Activated CD4-positive, alpha-beta T cell treated with anti-CD3 and anti-CD28 coated beads, Interleukin-2, amount 50 U/mL, for 24 hours (primary cell): Measurements from ENCODE around the gene RRP1.

Experiments
- DNase-seq, 2 donors: peaks; one replicate each; pipeline ENCODE4 v3.0.0-alpha.2; 2020; ENCODE audit warnings: low read depth in 1 of 2, low spot score in 1 of 2

RRP1 gene

GRCh38 chr21:43801006-43801783 is 11.8 kb downstream of the RRP1 start:
- DNase-seq = no peak

- DNase-seq = no peak
Measured at GRCh38 chr21:43802713-43803313, 13.4 kb downstream of the RRP1 start.

GRCh38 chr21:43803558-43804300 is 14.4 kb downstream of the RRP1 start:
- DNase-seq = no peak

DNA sequence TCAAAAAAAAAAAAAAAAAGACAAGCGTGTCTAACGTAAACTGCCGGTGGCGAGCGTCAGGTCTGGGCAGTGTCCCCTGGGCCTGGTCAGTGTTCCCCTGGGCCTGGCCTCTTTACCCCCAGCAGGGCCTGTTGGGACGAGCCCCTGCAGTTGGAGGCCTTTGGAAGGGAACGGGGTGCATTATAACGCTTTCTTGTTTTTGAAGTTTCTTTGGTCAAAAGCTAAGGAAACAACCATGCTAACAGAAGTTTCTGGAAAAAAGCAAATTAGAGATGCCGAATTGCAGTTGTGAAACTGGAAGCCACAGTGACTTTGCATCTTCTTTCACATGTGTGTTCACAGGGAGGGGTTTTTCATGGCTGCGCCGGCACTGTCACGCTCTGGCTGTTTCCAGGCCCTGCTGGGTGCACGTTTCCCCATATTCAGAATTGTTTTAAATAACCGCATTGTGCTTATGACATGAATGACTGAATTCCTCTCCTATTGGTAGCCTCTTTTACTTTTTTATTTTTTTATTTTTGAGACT is 16.0 kb downstream of the RRP1 start:
- no peak for DNase-seq

DNA sequence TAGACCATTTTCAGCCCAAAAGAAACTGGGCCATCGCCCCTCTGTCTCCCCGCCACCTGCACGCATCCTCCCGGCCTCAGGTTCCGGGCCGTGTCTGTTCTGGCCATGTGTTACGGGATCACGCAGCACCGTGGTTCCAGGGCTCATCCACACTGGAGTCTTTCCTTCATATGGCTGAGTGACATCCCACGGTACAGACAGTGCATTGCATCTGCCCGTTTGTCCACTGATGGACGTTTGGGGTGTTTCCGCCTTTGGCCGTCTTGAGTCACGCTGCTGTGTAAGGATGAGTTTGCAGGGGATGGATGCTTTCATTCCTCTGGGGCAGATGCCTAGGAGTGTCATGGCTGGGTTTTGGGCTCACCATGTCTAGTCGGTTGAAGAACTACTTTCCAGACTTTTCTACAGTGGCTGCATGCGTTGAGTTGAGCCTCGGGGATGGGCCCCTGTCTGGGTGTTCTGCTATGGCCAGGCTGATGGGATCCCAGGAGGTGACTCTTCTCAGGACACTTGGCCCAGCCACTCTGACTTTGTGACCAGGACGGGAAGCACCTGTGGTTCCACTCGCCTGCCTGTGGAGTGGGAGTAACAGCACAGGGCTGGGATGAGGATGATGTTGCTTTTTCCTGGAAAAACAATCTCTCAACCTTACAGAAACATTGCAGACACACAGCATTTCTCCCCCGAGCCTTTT is 16.8 kb downstream of the RRP1 start:
- no peak for DNase-seq

DNA sequence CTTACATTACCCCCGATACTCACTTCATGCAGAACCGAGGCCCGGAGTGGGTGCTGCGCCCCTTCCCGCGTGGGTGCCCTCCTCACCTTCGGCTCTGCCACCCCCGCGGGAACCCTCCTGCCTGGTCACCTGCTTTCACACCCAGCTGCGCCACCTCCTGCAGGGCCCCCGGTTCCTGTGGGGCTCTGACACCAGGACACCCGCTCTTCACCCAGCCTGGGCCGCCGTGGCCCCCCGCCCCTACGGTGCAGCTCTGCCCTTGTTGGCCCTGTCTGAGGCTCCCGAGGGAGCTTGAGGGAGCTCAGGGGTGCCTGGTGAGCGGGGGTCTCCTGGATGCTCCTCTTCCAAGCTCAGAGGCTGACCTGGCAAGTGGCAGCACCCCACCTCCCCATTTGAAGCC is 19.0 kb downstream of the RRP1 start:
- no peak for DNase-seq

DNA sequence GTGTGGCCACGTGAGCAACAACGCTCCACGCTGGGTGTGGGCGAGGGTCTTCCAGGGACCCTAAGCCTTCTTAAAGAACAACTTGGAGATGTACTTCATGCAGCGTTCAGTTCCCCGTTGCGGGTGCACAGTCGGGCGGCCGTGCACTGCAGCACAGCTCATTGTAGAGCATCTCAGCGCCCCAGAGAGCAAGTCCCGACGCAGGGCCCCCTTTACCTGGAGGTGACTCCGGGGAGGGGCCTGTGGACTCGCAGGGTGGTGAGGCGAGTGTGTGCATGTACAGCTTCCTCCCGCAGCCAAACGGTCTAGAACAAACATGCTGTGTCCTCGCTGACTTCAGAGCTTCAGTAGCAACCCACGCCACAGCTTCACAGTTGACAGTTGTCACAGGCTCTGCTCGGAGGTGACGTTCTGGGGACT is 19.5 kb downstream of the RRP1 start:
- DNase-seq = no peak

DNA sequence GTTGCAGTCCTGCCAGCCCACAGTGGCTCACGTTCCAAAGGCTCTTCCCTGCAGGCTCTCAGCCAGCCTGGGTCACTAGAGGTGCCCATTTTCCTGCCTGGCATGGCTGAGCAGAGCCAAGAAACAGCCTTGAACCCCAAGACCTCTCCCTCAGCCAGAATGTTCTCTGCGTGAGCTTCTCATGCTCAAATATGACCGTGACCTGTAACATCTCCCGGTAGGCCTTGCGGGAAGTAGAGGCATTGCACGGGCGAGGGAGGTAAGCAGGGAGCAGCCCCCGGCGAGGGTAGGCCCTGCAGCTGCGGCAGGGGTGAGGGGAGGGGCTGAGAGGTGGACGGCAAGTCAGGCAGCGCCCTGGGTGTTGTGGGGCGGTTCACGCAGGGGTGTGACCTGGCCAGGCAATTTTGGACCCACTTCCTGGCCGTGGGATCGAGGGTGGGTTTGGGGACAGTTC is 20.0 kb downstream of the RRP1 start:
- no peak for DNase-seq

GRCh38 chr21:43809853-43810504 is 20.6 kb downstream of the RRP1 start:
- DNase-seq = no peak

GRCh38 chr21:43810505-43811261 is 21.3 kb downstream of the RRP1 start:
- DNase-seq = peak; percentile 87 to 88

GRCh38 chr21:43811262-43812105 is 22.1 kb downstream of the RRP1 start:
- no peak for DNase-seq

GRCh38 chr21:43812139-43812821 is 22.9 kb downstream of the RRP1 start:
- no peak for DNase-seq

- DNase-seq = no peak
Measured at GRCh38 chr21:43812957-43813655, 23.7 kb downstream of the RRP1 start.

DNA sequence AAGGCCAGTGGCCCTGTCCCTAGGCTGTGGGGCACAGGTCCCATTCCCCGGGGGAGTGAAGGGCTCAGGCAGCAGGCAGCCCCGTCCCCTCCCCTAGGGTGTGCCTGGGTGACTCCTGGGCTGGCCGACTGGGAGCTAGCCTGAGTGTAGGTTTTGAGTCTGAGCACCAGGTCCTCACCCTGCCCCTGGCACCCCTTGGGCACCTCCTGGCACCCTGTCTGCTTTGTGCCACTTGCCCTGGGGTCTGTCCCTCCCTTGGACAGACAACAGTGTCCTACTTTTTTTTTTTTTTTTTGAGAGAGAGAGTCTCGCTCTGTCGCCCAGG is 24.2 kb downstream of the RRP1 start:
- DNase-seq = no peak

DNA sequence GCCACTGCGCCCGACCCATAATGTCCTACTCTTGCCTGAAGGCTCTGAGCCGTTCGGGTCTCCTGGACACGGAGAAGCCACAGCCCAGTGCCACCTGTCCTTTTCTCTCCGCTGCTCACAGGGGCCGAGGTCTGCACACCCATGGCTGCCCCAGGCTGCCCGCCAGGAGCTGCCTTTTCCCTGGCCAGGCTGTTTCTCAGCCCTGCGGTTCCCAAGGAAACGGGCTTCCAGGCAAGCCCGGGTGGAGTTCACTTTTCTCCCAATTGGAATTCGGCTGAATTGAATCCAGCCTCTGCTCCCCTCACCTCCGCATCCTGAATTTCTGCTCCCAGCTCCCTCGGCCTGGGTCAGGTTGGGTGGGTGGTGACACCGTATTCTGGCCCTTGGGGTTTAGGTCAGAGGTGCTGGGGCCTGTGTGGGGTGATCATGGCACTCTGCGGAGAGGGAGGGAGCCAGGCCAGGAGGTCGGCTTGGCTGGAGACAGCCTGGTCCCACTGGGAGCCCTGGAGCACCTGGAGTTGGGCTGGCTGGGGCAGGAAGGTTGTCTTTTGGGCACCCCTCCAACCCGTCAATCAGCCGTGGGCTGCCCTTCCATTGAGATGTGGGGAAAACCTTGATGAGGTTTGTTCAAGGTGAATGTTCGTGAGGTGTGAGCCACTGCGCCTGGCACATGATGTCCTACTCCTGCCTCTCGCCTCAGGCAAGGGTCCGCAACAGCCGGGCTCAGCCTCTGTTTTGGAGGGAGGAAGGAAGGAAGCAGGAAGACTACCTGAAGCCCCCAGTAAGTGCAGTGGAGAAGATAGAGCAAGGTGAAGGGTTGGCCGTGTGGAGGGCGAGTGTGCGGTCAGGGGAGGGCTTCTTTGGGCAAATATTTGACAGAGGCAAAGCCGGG is 25.1 kb downstream of the RRP1 start:
- DNase-seq = no peak

- DNase-seq = no peak
Measured at GRCh38 chr21:43815107-43815613, 25.8 kb downstream of the RRP1 start.

DNA sequence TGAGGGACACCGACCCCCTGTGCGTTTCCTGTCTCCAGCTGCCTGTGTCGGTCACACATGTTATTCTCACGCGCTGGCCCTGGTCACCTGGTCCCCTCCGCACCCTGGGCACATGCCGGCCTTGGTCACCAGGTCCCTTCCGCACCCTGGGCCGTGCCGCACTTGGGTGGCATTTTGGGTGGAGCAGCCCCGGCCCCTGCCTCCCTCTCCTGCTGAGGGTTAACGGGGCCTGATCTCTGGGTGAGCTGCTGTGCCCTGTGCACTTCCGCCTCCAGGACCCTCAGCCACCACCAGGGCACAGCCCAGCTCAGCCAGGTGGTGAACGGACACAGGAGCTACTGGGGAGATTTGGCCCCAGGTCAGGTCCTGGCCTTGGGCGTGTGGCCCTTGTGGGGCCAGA is 26.6 kb downstream of the RRP1 start:
- no peak for DNase-seq
